IPS-20b (cell line): ENCODE results near the gene RACGAP1.

Source experiments
- H3K27ac ChIP-seq: one replicate; pipeline ENCODE4 v1.5.1; 2013; ENCODE audit warnings: low read length
- H3K27me3 ChIP-seq: 2 replicates; pipeline ENCODE4 v1.6.1; 2013; ENCODE audit warnings: mild to moderate bottlenecking, low read length, inconsistent platforms; ENCODE audit not compliant: insufficient read depth
- H3K36me3 ChIP-seq: 2 replicates; pipeline ENCODE4 v1.6.1; 2013; ENCODE audit warnings: low read depth, mild to moderate bottlenecking, inconsistent platforms, low read length, moderate library complexity; ENCODE audit not compliant: insufficient read depth
- H3K4me1 ChIP-seq: 2 replicates; pipeline ENCODE4 v1.6.1; 2013; ENCODE audit warnings: mild to moderate bottlenecking, control low read depth, inconsistent platforms, low read length, moderate library complexity; ENCODE audit not compliant: insufficient read depth
- H3K4me3 ChIP-seq: 2 replicates; pipeline ENCODE4 v1.5.1; 2013; ENCODE audit warnings: mild to moderate bottlenecking, low read length, inconsistent platforms
- H3K9ac ChIP-seq: 2 replicates; pipeline ENCODE4 v1.6.1; 2013; ENCODE audit warnings: low read depth, mild to moderate bottlenecking, inconsistent platforms, low read length, moderate library complexity
- H3K9me3 ChIP-seq: 2 replicates; pipeline ENCODE4 v1.6.1; 2013; ENCODE audit warnings: mild to moderate bottlenecking, low read depth, low read length, inconsistent platforms; ENCODE audit not compliant: insufficient read depth

RACGAP1 gene

GRCh38 chr12:49971141-49971540, 54.2 kb downstream of the RACGAP1 start:
- Histone ChIP-seq H3K27ac (no peak overlapping the region), H3K9ac (no peak overlapping the region), H3K4me3 (no peak overlapping the region), H3K4me1 (peaks cover 6% of the 10 kb centered on the region; the same call in 1 of the 2 replicates), H3K27me3 (peaks cover 58% of the 10 kb centered on the region), H3K36me3 (no peaks in the 10 kb centered on the region), H3K9me3 (no peaks in the 10 kb centered on the region)

- Histone ChIP-seq H3K4me1 (peaks cover 4% of the 10 kb centered on the region; the same call in 1 of the 2 replicates), H3K27me3 (peaks cover 63% of the 10 kb centered on the region), H3K4me3 (no peak overlapping the region), H3K9me3 (no peaks in the 10 kb centered on the region), H3K36me3 (no peaks in the 10 kb centered on the region), H3K27ac (no peak overlapping the region), H3K9ac (no peak overlapping the region)
Measured at GRCh38 chr12:49970658-49971057, 54.6 kb downstream of the RACGAP1 start.

GRCh38 chr12:49969651-49970429, 55.5 kb downstream of the RACGAP1 start:
- H3K27ac ChIP-seq, result no peak overlapping the region
- 0 out of 2 replicates have a peak, but pooled peaks cover 2% of the 10 kb centered on the region for H3K4me1 ChIP-seq
- H3K9me3 ChIP-seq, result no peaks in the 10 kb centered on the region
- no peaks in the 10 kb centered on the region for H3K36me3 ChIP-seq
- no peak overlapping the region for H3K4me3 ChIP-seq
- peaks cover 71% of the 10 kb centered on the region for H3K27me3 ChIP-seq
- H3K9ac ChIP-seq, result no peak overlapping the region

GRCh38 chr12:49969027-49969426, 56.3 kb downstream of the RACGAP1 start:
- no peak overlapping the region for H3K4me3 ChIP-seq
- H3K36me3 ChIP-seq, result no peaks in the 10 kb centered on the region
- H3K9me3 ChIP-seq, result no peaks in the 10 kb centered on the region
- H3K27ac ChIP-seq, result no peak overlapping the region
- H3K9ac ChIP-seq, result no peak overlapping the region
- H3K4me1 ChIP-seq, result 0 out of 2 replicates have a peak, but pooled peaks cover 2% of the 10 kb centered on the region
- H3K27me3 ChIP-seq, result peaks cover 79% of the 10 kb centered on the region

- Histone ChIP-seq H3K4me3 (no peak overlapping the region), H3K9me3 (no peaks in the 10 kb centered on the region), H3K27me3 (peaks cover 84% of the 10 kb centered on the region), H3K36me3 (no peaks in the 10 kb centered on the region), H3K27ac (no peak overlapping the region), H3K4me1 (0 out of 2 replicates have a peak, but pooled peaks cover 2% of the 10 kb centered on the region), H3K9ac (no peak overlapping the region)
Measured at GRCh38 chr12:49968471-49968870, 56.8 kb downstream of the RACGAP1 start.

- Histone ChIP-seq H3K9me3 (no peaks in the 10 kb centered on the region), H3K27ac (no peak overlapping the region), H3K4me3 (peak overlapping the region; percentile 58), H3K36me3 (no peaks in the 10 kb centered on the region), H3K27me3 (peaks cover 91% of the 10 kb centered on the region), H3K4me1 (0 out of 2 replicates have a peak, but pooled peaks cover 2% of the 10 kb centered on the region), H3K9ac (no peak overlapping the region)
Measured at GRCh38 chr12:49967777-49968250, 57.5 kb downstream of the RACGAP1 start.

GRCh38 chr12:49967042-49967776, 58.1 kb downstream of the RACGAP1 start:
- peak overlapping the region; percentile 58 for H3K4me3 ChIP-seq
- H3K9me3 ChIP-seq, result no peaks in the 10 kb centered on the region
- no peak overlapping the region for H3K27ac ChIP-seq
- no peaks in the 10 kb centered on the region for H3K36me3 ChIP-seq
- H3K9ac ChIP-seq, result no peak overlapping the region
- 0 out of 2 replicates have a peak, but pooled peaks cover 2% of the 10 kb centered on the region for H3K4me1 ChIP-seq
- peaks cover 97% of the 10 kb centered on the region for H3K27me3 ChIP-seq

GRCh38 chr12:49966511-49967041, 58.7 kb downstream of the RACGAP1 start:
- no peak overlapping the region for H3K9ac ChIP-seq
- peaks cover 96% of the 10 kb centered on the region for H3K27me3 ChIP-seq
- no peaks in the 10 kb centered on the region for H3K36me3 ChIP-seq
- no peaks in the 10 kb centered on the region for H3K9me3 ChIP-seq
- H3K4me3 ChIP-seq, result no peak overlapping the region; the same call in 1 of the 2 replicates
- H3K4me1 ChIP-seq, result 0 out of 2 replicates have a peak, but pooled peaks cover 1% of the 10 kb centered on the region
- no peak overlapping the region for H3K27ac ChIP-seq

GRCh38 chr12:49965836-49966235, 59.5 kb downstream of the RACGAP1 start:
- H3K9ac ChIP-seq, result no peak overlapping the region
- H3K27me3 ChIP-seq, result peaks cover 95% of the 10 kb centered on the region

GRCh38 chr12:49964849-49965624, 60.3 kb downstream of the RACGAP1 start:
- H3K9ac ChIP-seq, result no peak overlapping the region
- H3K27ac ChIP-seq, result no peak overlapping the region
- H3K4me1 ChIP-seq, result peaks cover 7% of the 10 kb centered on the region
- H3K9me3 ChIP-seq, result no peaks in the 10 kb centered on the region
- no peak overlapping the region for H3K4me3 ChIP-seq
- peaks cover 95% of the 10 kb centered on the region for H3K27me3 ChIP-seq
- no peaks in the 10 kb centered on the region for H3K36me3 ChIP-seq

More at GRCh38 chr12:49965836-49966235, 59.5 kb downstream of the RACGAP1 start:
- Histone ChIP-seq H3K36me3 (no peaks in the 10 kb centered on the region), H3K27ac (no peak overlapping the region), H3K9me3 (no peaks in the 10 kb centered on the region), H3K4me3 (no peak overlapping the region), H3K4me1 (no peaks in the 10 kb centered on the region)
